GM19099 (cell line): ENCODE results near the gene DNTT.

Source experiments
- POLR2A ChIP-seq: IDR thresholded peaks from 3 replicates; pipeline ENCODE4 v1.6.1; 2011; ENCODE audit warnings: low read depth; ENCODE audit not compliant: insufficient read length; ENCODE audit errors: extremely low read depth

DNTT gene

GRCh38 chr10:96317067-96317833, 13.0 kb downstream of the DNTT start:
- no peak for TF ChIP-seq POLR2A

DNA sequence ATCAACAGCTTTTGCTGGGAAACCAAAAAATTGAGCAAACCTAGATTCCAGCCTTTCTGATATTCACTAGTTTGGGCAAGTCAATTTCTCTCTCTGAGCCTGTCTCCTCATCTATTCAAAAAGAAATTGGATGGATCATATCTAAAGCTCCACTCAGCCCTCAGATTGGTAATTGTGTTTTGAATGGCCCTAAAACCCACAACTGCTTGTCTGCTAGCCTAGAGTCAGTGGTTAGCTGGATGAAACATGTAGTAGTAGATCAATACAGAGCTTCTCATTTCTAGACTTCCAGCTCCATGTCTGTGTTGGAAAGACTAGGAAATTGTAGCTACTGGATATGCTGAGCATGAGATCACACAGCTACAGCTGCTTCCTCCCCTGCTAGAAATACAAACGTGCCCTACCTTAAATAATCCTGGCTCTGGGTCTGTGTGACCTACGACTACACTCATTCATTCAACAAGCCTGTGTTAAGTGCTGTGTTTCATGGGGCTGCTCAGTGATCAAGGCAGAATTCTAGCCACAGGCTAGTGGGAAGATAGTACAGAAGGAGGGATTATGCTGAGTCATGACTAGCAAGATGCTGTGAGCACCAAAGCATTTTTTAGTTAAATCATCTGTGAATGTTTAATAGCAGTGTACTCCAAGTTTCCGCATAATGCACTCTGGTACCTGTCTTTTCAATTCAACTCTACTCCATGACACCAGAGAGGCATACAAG, 15.7 kb downstream of the DNTT start:
- no peak for TF ChIP-seq POLR2A

- no peak for TF ChIP-seq POLR2A
Measured at GRCh38 chr10:96321822-96322221, 17.6 kb downstream of the DNTT start.

DNA sequence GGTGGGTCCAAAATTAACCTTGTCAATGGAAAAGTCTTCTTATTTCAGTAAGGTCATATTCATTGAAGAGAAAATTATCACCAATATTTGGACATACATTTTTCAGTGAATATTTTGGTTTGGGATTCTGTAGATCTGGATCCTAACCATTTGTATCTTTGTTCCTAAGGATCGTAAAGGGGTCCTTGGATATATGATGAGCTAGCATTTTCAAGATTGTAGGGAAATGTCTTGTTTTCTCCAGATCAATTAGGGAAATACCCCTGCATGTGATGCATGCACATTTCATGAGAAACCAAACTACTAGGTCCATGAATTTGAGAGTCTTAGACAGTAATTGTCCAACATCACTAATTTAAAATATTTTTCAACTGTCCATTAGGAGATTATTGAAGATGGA, 18.0 kb downstream of the DNTT start:
- TF ChIP-seq POLR2A, result no peak

GRCh38 chr10:96324447-96324846, 20.2 kb downstream of the DNTT start:
- no peak for TF ChIP-seq POLR2A

DNA sequence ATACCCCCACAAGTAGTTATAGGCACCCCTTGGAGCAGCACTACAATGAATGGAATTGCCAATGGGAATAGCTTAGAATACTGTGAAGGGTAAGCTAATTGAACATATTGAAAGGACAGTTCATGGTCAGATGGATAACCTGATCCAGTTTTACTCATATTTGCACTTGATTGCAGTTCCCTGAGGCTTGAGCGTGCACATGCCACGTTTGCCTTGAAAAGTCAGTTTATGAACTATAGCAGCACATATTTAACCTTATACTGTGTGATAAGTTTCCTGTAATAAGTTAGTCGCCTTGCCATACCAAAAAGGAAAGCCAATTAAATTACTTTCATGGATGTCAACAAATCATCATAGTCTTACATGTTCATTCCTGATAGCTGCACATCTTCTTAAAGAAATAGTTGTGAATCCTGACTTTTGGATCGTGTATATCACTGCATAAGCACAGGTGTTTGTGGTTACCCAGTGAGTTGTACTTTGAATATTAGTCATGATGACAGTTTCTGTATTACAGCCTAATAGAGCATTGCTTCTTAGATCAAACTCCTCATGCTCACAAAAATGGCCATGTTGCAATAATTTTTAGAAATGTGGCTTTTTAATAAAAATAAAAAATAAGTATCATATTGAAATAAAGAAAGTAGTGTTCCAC, 21.6 kb downstream of the DNTT start:
- no peak for TF ChIP-seq POLR2A

DNA sequence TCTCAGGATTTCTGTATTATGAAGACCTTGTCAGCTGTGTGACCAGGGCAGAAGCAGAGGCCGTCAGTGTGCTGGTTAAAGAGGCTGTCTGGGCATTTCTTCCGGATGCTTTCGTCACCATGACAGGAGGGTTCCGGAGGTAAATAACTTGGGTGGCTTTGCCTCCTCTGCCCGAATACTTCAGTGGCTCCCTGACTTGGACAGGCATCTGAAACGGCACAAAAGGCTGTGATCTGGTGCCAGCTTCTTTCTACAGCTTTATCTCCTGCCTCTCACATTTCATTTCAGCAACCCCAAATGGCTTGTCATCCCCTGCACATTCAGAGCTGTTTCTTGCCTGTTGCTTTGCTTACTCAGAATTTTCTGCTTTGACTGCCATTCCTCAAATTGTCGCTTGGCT, 23.2 kb downstream of the DNTT start:
- TF ChIP-seq POLR2A, result no peak

GRCh38 chr10:96333101-96333500, 28.9 kb downstream of the DNTT start:
- no peak for TF ChIP-seq POLR2A

- no peak for TF ChIP-seq POLR2A
Measured at GRCh38 chr10:96334616-96335526, 30.6 kb downstream of the DNTT start.

DNA sequence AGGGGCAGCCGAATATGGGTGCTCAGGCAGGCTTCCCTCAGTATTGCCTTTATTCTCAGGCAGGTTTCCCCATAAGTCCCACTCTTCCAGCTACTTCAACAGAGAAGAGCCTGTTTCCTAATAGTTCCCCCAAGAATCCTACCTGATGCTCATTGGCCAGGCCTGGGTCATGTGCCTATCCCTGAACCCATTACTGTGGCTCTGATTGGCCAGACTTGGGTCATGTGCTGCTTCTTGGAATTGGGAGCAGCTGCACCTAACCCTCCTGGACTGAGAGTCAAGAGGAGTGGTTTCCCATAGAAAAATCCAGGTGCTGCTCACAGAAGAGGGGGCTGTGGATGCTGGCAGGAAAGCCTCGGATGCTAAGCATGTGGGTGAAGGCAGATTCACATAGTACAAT, 32.9 kb downstream of the DNTT start:
- TF ChIP-seq POLR2A, result no peak

GRCh38 chr10:96338279-96338925, 34.2 kb downstream of the DNTT start:
- TF ChIP-seq POLR2A, result no peak

DNA sequence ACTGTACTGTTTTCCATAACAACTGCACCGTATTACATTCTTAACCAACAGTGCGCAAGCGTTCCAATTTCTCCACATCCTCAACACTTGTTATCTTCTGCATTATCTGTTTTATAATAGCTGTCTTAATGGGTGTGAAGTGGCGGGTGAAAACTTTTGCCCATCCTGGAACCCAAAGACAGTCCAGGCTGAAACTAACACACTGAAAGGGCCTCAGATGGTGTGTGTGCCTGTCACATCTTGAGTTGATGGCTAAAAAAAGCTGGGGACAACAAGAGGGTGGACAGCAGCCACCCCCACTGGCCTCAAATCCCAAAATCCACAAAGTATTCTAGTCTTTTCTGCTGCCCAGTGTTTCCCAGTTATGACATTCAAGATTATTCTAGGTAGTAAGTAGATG, 35.1 kb downstream of the DNTT start:
- no peak for TF ChIP-seq POLR2A

DNA sequence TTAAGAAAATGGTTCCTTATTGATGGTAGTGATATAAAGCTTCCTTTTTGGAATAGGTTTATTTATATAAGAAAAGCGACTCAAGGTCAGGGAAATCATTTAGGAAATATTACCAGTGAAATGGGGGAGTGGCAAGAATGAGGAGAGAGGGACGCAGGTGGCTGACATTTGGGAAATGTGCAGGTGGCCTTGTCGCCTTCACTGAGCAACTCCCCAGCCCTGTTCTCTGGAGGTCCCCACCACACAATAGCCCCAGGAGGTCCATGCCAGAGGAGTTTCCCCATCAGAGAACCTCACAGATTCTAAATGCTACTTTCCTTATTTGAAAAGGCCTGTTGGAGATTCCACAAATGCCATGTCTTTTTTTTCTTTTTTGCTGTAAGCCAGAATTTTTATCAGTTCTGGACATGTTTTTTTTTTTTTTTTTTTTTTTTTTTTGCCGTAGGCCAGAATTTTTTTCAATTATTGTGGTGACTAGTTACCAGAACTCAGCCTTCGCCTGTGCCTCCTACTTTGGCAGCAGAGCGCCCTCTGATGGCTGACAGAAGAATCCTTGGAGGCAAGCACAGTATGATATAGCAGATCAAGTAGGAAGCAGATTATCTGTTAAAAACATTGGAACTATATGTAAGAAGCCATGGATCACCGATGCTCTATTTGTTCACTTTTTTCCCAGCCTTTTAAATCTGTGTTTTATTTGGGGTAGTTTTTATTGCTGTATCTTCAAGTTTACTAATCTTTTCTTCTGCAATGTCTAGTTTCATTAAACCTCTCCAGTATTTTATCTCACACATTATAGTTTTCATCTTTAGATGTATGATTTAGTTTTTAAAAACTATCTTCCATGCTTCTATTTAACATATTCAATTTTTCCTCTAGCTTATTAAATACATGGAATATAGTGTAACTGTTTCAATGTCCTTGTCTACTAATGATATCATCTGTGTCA, 36.0 kb downstream of the DNTT start:
- TF ChIP-seq POLR2A, result no peak
